Keratinocyte (primary cell): ENCODE data around the gene PPP2R5C. TPM values are rescaled to one million over a fixed set of nuclear protein-coding genes. Genes with fewer than 3 reads are reported as not detected.

Experiments
- DNase-seq: peaks from one replicate; pipeline ENCODE4 v3.0.0-alpha.2; 2011; ENCODE audit warnings: low read depth, missing footprints, low spot score
- FAIRE-seq: peaks from 2 replicates; lab custom pipeline; 2011; peaks lifted over from hg19 to GRCh38; lab: Jason Lieb, UNC
- H2AFZ ChIP-seq: 2 replicates; pipeline ENCODE4 v1.6.0; 2012; ENCODE audit warnings: low read length, control low read depth, inconsistent platforms; ENCODE audit not compliant: control insufficient read depth
- H3K27ac ChIP-seq: 2 replicates; pipeline ENCODE4 v1.5.1; 2011; ENCODE audit warnings: low read length; ENCODE audit not compliant: control insufficient read depth, insufficient read depth
- H3K27me3 ChIP-seq: 3 replicates; pipeline ENCODE4 v1.6.0; 2011; ENCODE audit warnings: low read length; ENCODE audit not compliant: control insufficient read depth, insufficient read depth; ENCODE audit errors: extremely low read depth
- H3K36me3 ChIP-seq, 2 experiments: 2 replicates in 1 of 2; 3 replicates in 1 of 2; pipeline ENCODE4 v1.5.1; 2011; ENCODE audit warnings: low read length in 2 of 2, mild to moderate bottlenecking in 1 of 2; ENCODE audit not compliant: control insufficient read depth in 2 of 2, insufficient read depth in 2 of 2; ENCODE audit errors: extremely low read depth in 1 of 2
- H3K4me1 ChIP-seq: 3 replicates; pipeline ENCODE4 v1.5.1; 2011; ENCODE audit warnings: low read length; ENCODE audit not compliant: control insufficient read depth, insufficient read depth; ENCODE audit errors: extremely low read depth
- H3K4me2 ChIP-seq: 3 replicates; pipeline ENCODE4 v1.6.0; 2011; ENCODE audit warnings: low read depth, low read length; ENCODE audit not compliant: control insufficient read depth, insufficient read depth; ENCODE audit errors: extremely low read depth
- H3K4me3 ChIP-seq, 3 experiments: fragments of 200-600 bp in 1 of 3; sonication (generic) in 1 of 3; 2 replicates in 2 of 3; 3 replicates in 1 of 3; pipeline ENCODE4 v1.5.1; 2011 to 2016; ENCODE audit warnings: low read length in 3 of 3, mild to moderate bottlenecking in 3 of 3, control low read depth in 2 of 3, inconsistent platforms in 1 of 3, low read depth in 1 of 3, mixed read lengths in 1 of 3, mixed run types in 1 of 3, moderate library complexity in 1 of 3; ENCODE audit not compliant: control insufficient read depth in 2 of 3, insufficient read depth in 2 of 3; ENCODE audit errors: extremely low read depth in 1 of 3
- H3K79me2 ChIP-seq: 2 replicates; pipeline ENCODE4 v1.6.0; 2012; ENCODE audit warnings: low read length; ENCODE audit not compliant: control insufficient read depth, insufficient read depth
- H3K9ac ChIP-seq: 3 replicates; pipeline ENCODE4 v1.6.0; 2011; ENCODE audit warnings: low read length; ENCODE audit not compliant: control insufficient read depth, insufficient read depth; ENCODE audit errors: extremely low read depth
- H3K9me1 ChIP-seq: 3 replicates; pipeline ENCODE4 v1.6.0; 2011; ENCODE audit warnings: low read length; ENCODE audit not compliant: control insufficient read depth, insufficient read depth; ENCODE audit errors: extremely low read depth
- H3K9me3 ChIP-seq: 2 replicates; pipeline ENCODE4 v1.5.1; 2012; ENCODE audit warnings: low read depth, low read length; ENCODE audit not compliant: control insufficient read depth
- H4K20me1 ChIP-seq: 3 replicates; pipeline ENCODE4 v1.6.0; 2011; ENCODE audit warnings: low read length; ENCODE audit not compliant: control insufficient read depth, insufficient read depth; ENCODE audit errors: extremely low read depth
- CTCF ChIP-seq, 3 experiments: IDR thresholded peaks in 1 of 3; conservative IDR thresholded peaks in 1 of 3; optimal IDR thresholded peaks in 1 of 3; 2 replicates in 2 of 3; 3 replicates in 1 of 3; pipeline versions ENCODE3 to v1.5.1; 2011; ENCODE audit warnings: low read length in 3 of 3, mild to moderate bottlenecking in 3 of 3, moderate library complexity in 2 of 3, control low read depth in 1 of 3, inconsistent platforms in 1 of 3; ENCODE audit not compliant: insufficient read depth in 2 of 3; ENCODE audit errors: extremely low read depth in 1 of 3
- EZH2 ChIP-seq: IDR thresholded peaks from one replicate; pipeline ENCODE4 v1.6.1; 2012; ENCODE audit warnings: inconsistent platforms, mild to moderate bottlenecking, low read length, moderate library complexity
- dilution Hi-C: fragments of 300-500 bp; cut with MboI; formaldehyde crosslinking; loops from one replicate; pipeline ENCODE4 v1.7.0; 2020; ENCODE audit warnings: low sequenced_read_pairs; ENCODE audit not compliant: extremely low pct_ligation_motif_present
- polyA plus RNA-seq, 5 experiments: library from polyadenylated mRNA; depleted of rRNA in 3 of 5; stranded (reverse) in 3 of 5; stranded (forward) in 1 of 5; unstranded in 1 of 5; fragments of >200 nt; gene quantifications; 1 replicate in 1 of 5; 2 replicates in 3 of 5; 3 replicates in 1 of 5; pipeline versions ENCODE4 v1.2.1 to v1.2.3, GENCODE V29; 2011 to 2012; ENCODE audit warnings: missing spikeins in 2 of 5, low read depth in 1 of 5, low replicate concordance in 1 of 5

PPP2R5C gene
- polyA plus RNA-seq, 1 donor (not counting 4 experiments of a cell fraction or from before 2014, with no cell fraction given) = 105 TPM

GRCh38 chr14:101773378-101773777, 11.9 kb downstream of the PPP2R5C start:
- dilution Hi-C loops = no loop called here
- no peaks in the 10 kb centered on the region for H3K9me3 ChIP-seq
- no peak overlapping the region for H2AFZ ChIP-seq
- FAIRE-seq = no peak
- no peaks in the 10 kb centered on the region for H3K79me2 ChIP-seq
- DNase-seq = no peak
- H3K36me3 ChIP-seq = no peaks in the 10 kb centered on the region
- H3K27ac ChIP-seq = no peak overlapping the region
- H3K4me1 ChIP-seq = peaks cover 2% of the 10 kb centered on the region
- TF ChIP-seq EZH2 (no peak), CTCF (optimal IDR thresholded peaks at IDR 0.05 in 1 of 3, IDR thresholded peaks at IDR 0.05 in 1 of 3, conservative IDR thresholded peaks at IDR 0.05 in 1 of 3; ENCODE audit: extremely low read depth in 1 of 3, insufficient read depth in 2 of 3, low read length in 3 of 3) (no peak)
- H4K20me1 ChIP-seq = peaks cover 3% of the 10 kb centered on the region
- no peaks in the 10 kb centered on the region for H3K27me3 ChIP-seq
- H3K9me1 ChIP-seq = no peaks in the 10 kb centered on the region
- no peak overlapping the region for H3K4me3 ChIP-seq
- H3K4me2 ChIP-seq = no peak overlapping the region
- no peak overlapping the region for H3K9ac ChIP-seq

GRCh38 chr14:101774006-101774795, 12.7 kb downstream of the PPP2R5C start:
- H2AFZ ChIP-seq = no peak overlapping the region
- peaks cover 2% of the 10 kb centered on the region for H3K4me1 ChIP-seq
- H3K4me3 ChIP-seq = no peak overlapping the region
- peaks cover 3% of the 10 kb centered on the region for H4K20me1 ChIP-seq
- no peak overlapping the region for H3K4me2 ChIP-seq
- H3K79me2 ChIP-seq = no peaks in the 10 kb centered on the region
- dilution Hi-C loops = no loop called here
- TF ChIP-seq CTCF (optimal IDR thresholded peaks at IDR 0.05 in 1 of 3, IDR thresholded peaks at IDR 0.05 in 1 of 3, conservative IDR thresholded peaks at IDR 0.05 in 1 of 3; ENCODE audit: extremely low read depth in 1 of 3, insufficient read depth in 2 of 3, low read length in 3 of 3) (no peak), EZH2 (no peak)
- H3K27me3 ChIP-seq = no peaks in the 10 kb centered on the region
- no peak for DNase-seq
- no peaks in the 10 kb centered on the region for H3K9me1 ChIP-seq
- no peaks in the 10 kb centered on the region for H3K9me3 ChIP-seq
- H3K9ac ChIP-seq = no peak overlapping the region
- no peak overlapping the region for H3K27ac ChIP-seq
- no peaks in the 10 kb centered on the region for H3K36me3 ChIP-seq
- no peak for FAIRE-seq
